ENCODE results near the gene RELB.

Gene RELB

DNA sequence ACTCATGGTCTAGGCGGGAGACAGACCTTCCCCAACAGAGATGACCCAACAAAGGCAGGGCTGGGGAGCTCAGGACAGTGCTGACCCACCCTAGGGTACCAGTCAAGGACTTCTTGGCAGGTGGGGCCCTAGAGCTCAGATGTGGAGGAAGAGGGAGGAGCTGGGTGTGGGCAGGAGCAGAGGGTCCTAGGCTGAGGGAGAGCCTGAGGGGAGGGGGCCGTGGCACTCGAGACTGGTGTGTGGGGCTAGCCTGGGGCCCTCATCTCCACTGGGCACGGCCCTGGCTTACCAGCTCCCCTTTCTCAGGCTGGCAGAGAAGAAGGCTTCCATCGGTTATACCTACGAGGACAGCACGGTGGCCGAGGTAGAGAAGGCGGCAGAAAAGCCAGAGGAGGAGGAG lies 56.2 kb downstream of the RELB start:
- DNase-seq (ENCODE audit: low read depth in 2 of 3, low spot score in 2 of 3) = no peak

DNA sequence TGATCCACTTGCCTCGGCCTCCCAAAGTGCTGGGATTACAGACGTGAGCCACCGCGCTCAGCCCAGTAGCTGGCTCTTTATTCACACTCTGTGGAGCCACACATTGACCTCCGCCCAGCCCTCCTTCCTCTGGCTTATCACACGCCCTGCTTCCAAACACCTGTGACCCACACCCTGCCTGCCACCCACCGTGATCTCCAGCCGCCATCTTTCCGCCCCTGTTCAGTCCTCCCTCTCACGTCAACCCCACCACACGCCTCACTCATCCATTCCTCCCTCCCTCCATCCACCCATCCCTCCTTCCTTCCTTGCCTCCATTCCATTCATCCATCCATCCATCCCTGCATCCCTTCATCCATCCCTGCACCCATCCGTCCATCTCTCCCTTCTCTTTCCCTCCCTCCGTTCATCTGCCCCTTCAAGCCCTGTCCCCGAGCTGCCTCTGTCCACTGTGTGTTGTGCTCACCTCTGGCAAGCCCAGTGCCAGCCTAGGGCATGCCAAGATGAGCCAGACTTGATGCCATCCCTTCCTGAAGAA lies 57.4 kb downstream of the RELB start:
- no peak for DNase-seq (ENCODE audit: low read depth in 2 of 3, low spot score in 2 of 3)

DNA sequence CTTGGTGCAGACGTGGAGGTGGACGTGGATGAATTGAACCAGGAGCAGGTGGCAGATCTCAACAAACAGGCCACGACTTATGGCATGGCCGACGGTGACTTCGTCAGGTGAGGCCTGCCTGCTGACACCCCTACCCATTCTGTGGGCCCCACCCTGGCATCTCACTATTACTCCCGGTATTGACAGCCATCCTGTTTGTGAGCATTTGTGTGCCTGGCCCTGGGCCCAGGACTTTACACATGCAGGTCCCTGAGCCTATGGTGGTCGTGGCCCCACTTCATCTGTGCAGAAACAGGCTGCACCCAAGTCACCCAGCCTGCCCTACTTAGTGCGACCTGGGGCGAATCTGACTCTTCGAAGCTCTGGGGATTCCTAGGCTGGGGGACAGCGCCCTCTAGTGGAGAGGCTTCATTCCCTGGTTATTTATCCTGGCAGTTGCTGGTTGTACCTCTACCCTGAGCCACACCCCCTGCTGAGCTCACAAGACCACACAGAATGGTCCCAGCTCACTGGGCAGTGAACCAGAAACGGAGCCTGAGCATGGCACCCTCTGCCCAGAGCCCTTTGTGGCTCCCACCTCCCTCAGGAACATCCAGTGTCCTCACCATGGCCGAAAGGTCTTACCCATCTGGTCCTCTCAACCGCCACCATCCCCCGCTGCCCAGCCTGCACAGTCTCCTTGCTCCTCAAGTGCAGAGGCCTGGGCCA lies 58.1 kb downstream of the RELB start:
- peak; percentile 37 to 85 (median 74) for DNase-seq (ENCODE audit: low read depth in 2 of 3, low spot score in 2 of 3)

DNA sequence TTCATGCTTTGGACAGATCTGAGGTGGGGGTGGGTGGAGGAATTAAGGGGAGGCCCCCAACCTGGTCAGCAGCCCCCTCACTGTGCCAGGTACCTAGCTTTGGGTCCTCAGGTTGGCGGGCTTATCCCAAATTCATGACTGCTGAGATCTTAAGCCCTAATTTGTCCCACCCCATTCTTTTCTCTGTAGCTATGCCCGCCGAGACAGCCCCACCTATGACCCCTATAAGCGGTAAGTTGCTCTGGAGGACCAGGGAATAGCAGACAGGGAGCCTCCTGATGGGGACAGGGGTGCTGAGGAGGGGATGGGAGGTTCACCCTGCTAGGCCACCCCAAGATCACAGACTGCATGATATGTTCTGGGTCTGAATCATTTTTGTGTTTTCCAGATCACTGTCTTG lies 60.7 kb downstream of the RELB start:
- DNase-seq (ENCODE audit: low read depth in 2 of 3, low spot score in 2 of 3) = no peak

DNA sequence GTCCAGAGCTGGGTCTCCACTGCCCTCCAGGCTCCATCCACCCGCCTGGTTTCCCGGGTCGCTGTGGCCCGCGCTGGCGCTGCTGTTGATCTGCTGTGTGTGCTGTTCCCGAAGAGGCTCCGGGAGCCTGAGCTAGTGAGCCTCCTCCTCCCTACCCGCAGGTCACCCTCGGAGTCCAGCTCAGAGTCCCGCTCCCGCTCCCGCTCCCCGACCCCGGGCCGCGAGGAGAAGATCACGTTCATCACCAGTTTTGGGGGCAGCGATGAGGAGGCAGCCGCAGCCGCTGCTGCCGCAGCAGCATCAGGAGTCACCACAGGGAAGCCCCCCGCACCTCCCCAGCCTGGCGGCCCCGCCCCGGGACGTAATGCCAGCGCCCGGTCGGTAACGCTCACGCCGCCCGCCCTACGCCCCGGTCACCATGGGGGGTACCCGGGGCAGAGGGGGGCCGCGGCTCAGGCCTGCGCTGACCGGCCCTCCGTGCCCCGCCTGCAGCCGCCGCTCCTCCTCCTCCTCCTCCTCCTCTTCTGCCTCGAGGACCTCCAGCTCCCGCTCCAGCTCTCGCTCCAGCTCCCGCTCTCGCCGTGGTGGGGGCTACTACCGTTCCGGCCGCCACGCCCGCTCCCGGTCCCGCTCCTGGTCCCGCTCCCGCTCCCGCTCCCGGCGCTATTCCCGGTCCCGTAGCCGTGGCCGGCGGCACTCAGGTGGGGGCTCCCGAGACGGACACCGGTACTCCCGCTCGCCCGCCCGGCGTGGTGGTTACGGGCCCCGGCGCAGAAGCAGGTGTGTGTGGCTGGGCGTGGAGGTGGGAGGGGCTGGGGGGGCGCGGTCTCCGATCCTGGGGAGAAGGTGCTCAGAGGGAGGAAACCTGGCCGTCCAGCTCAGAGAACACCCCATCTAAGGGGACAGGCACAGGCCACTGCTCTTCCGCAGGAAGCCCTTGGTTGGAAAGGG lies 62.9 kb downstream of the RELB start:
- no peak for DNase-seq (ENCODE audit: low read depth in 2 of 3, low spot score in 2 of 3)

DNA sequence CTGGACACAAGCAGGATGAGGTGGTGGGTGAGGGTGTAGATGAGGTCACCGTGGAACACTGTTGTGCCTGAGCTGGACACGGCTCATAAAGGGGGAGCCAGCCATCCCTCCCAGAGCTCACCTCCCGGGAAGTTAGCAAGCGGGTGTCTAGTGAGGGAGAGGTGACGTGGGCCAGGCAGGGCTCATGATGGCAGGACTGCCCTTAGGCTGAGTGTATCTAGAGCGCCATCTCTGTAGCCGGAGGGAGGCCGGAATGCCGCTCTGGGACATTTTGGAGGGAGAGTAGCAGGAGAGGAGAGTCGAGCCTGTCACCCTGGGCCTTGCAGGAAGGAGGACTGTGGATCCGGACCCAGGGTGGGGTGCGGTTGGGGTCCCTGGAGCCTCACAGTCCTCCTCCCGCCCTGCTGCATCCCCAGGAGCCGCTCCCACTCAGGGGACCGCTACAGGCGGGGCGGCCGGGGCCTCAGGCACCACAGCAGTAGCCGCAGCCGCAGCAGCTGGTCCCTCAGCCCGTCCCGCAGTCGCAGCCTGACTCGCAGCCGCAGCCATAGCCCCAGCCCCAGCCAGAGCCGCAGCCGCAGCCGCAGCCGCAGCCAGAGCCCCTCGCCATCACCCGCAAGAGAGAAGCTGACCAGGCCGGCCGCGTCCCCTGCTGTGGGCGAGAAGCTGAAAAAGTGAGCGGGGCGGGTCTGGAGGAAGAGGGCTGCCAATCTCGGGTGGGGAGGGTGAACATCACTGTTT lies 65.8 kb downstream of the RELB start:
- no peak for DNase-seq (ENCODE audit: low read depth in 2 of 3, low spot score in 2 of 3)

DNA sequence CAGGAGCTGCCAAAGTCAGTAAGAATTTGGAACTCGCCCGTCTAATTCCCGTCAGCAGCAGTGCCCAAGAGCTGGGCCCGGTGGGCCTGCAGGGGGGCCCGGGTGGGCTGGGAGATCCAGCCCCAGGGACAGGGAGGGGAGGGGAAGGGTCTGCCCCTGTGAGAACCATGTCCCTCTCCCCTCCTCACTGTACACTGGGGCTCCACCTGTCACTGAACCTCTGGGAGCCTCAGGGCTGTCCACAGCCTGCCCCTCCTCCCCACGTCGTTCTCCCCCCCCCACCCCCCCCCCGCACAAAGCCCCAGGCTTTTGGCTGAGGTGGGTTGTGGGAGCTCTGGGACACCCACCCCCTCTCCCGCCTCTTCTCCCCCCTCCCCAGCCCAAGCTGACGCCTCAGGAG lies 66.8 kb downstream of the RELB start:
- no peak for DNase-seq (ENCODE audit: low read depth in 2 of 3, low spot score in 2 of 3)

DNA sequence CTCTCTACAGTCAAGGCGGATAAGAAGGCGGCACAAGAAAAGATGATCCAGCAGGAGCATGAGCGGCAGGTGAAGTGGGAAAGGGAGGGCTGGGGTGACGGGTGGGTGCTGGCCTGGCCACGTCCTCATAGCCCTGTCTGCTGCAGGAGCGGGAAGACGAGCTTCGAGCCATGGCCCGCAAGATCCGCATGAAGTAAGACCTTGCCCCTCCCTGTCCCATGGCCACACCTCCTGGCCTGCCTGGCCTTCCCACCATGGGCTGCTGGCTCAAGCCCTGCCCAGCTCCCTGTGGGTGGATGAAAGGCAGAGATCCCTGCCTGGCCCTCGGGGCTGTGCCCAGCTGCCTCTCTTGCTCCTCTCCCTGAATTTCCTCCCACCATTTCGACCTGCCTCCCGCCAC lies 67.8 kb downstream of the RELB start:
- no peak for DNase-seq (ENCODE audit: low read depth in 2 of 3, low spot score in 2 of 3)

DNA sequence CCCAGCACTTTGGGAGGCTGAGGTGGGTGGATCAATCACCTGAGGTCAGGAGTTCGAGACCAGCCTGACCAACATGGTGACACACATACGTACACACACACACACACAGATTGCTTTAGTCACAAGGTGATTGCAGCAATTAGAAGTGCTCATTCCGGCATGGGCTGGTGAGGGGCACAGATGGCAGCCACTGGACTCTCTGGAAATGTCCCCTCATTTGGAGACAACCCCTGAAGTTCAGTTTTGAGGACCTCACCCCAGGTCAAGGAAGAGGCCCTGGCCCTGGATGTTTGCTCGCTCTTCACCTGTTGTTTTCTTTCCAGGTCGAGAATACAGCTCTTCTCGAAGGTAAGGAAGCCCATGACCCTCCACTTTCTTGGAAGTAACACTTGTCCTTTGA lies 69.0 kb downstream of the RELB start:
- no peak for DNase-seq (ENCODE audit: low read depth in 2 of 3, low spot score in 2 of 3)

DNA sequence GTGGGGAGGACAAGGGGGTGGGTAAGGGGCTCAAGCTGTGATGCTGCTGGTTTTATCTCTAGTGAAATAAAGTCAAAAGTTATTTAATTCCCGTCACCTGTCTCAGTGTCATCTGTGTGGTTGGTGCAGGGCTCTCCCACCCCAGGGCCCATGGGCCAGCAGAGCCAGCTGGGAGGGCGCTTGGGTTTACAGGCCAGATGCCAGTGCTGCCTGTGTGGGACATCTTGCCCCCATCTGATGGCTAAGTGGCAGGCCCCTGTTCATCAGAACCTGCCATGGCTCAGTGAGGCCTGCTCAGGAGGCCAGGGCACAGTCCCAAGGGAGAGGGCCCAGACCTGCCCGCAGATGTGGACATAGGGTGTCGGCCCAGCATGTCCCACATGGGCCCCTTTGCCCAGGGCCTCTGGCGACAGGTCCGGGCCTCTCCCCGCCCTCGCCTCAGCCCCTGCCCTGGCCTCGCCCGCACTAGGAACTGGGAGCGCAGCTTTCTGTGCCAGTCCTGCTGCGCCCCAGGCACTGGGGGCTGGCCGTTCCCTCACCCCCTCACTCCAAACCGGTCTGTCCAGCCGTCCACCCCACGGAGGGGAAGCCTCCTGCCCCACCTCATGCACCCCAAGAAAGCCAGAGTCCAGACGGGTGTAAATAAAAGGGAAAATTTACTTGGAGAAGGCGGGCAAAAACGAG lies 69.7 kb downstream of the RELB start:
- no peak for DNase-seq (ENCODE audit: low read depth in 2 of 3, low spot score in 2 of 3)

DNA sequence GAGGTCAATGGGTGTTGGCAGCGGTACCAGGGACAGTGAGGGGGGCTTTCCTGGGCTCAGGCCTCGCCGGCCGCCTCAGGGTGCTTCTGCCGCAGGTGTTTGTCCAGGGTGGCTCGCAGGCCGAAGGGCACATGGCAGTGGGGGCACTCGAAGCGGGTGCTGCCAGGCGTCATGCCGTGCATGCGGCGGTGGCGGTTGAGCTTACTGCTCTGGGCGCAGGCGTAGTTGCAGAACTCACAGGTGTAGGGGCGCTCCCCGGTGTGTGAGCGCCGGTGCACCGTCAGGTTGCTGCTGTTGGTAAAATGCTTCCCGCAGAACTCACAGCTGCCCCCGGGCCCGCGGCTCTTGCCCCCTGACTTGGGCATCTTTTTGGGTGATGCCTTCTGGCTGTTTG lies 70.3 kb downstream of the RELB start:
- no peak for DNase-seq (ENCODE audit: low read depth in 2 of 3, low spot score in 2 of 3)

DNA sequence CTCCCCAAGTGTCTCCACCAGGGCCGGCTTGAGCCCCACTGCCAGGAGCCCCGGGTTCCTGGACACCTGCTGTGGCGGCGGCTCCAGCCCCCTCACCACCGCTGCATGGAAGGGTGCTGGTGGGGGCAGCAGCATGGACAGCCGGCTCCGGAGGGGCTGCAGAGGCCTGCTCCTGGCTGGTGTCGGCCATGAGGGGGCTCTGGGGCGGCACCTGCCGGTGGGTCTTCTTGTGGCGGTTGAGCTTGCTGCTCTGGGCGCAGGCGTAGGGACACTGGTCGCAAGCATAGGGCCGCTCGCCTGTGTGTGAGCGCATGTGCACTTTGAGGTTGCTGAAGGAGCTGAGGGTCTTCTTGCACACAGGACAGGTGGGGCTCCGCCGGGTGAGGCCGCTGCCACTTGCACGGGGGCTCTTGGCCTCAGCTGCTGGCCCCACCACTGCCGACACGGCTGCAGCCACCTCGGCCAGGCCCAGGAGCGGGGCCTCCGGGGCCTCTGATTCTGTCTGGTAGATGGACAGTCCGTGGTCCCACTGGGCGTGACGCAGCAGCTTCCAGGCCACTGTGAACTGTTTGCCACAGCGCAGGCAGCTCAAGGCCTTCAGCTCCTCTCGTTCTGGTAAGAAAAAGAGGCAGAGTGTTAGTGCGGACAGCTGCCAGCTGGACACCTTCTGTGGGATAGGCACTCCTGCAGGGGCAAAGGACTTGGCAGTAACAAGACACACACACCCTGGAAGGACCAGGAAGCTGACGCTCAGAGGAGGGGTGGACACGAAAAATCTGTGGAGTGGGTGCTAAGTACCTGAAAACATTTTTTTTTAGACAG lies 70.9 kb downstream of the RELB start:
- no peak for DNase-seq (ENCODE audit: low read depth in 2 of 3, low spot score in 2 of 3)

DNA sequence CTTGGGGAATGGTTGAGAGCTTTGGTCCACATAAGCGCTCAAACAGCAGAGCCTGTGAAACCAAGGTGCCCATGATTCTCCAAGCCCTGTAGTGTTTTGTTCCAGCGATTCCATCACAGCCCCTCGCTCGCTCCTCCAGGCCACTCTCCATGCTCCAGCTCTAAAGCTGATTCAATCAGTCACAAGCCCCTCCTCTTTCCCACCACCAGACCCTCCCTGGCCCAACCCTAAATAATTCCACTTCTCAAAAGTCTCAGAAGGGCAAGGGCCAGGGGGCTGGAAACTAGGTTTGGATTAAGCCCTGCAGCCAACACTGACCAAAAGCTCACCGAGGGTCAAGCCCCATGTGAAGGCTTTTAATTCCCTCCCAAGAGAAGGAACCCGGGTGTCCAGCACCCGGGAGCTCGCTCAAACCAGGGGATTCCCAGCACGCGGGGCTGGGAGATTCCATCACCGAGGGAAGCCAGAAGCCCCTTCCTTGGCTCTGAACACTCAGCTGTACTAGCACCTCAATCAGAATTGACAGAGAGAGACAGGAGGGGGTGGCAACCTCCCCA lies 73.6 kb downstream of the RELB start:
- DNase-seq (ENCODE audit: low read depth in 2 of 3, low spot score in 2 of 3) = no peak

DNA sequence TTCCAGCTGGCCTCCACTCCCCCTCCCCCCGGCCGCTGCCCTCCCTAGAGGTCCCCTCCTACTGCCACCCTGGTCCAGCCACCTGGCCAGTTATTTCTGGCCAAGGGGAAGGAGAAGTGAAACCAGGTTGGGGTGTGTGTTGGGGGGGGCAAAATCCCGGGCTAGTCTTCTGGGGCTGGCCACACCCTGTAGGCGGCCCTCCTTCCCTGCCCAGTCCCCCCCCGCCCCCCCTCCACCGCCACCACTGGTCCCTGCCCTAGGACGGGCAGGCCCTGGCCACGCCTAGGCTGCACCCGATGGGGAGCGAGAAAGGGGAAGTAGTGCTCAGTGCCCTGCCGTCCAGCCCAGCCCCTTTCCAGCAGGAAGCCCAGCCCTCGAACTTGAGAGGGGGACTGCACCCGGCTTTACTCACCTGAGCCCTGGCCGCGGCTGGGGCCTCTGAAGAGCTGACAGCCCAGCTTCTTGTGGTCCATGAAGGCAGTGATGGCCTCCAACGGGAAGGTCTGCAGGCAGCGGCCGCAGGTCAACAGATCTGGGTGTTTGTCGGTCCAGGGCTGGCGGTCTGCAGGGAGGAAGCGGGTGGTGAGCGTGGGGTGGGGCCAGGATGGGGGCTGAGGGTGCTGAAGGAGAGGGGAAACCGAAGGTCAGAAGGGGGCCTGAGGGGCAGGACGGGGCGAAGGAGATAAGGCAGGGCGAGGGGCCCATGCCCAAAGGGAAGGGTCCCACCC lies 74.2 kb downstream of the RELB start:
- no peak for DNase-seq (ENCODE audit: low read depth in 2 of 3, low spot score in 2 of 3)

DNA sequence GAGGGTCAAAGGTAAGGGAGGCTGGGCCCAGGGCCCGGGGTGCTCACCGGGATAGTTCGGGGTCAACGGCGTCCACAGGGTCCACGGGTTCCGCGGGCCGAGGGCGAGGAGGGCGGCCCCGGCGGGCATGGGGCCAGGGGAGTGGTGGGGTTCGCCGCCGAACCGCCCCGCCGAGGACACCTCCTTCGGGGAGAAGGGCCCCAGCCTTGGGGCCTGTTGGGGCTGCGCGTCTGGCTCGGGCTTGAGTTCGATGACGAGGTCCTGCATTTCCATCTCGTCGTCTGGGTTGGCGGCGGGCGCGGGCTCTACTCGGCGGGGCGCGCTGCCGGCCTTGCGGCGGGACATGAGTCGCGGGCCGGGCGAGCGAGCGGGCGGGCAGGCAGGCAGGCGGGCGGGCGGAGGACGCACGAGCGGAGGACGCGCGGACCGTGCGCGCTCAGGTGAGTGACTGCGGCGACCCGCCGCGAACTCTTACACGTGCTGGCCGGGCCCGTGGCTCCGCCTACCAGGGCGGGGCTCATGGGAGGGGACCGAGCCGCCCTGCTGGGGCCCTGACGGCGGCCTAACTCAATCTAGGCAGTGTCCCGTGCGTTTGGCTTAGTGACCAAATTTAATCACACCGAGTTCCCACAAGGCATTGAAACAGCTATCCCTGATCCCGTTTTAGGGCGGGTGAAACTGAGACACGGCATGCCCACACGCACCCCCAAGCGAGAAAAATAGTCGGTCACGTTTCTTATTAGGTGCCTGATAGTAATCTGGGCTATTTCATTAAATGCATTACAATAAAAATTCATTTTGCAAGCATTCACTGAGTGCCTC lies 75.0 kb downstream of the RELB start, which contains the start of gene ZNF296:
ZNF296 (minus strand) TSS at position 450 of the 822 bp plus-strand sequence; CDS start at position 345, 105 bp downstream.
- DNase-seq (ENCODE audit: low read depth in 2 of 3, low spot score in 2 of 3) = peak; percentile 51 to 65 (median 62)

DNA sequence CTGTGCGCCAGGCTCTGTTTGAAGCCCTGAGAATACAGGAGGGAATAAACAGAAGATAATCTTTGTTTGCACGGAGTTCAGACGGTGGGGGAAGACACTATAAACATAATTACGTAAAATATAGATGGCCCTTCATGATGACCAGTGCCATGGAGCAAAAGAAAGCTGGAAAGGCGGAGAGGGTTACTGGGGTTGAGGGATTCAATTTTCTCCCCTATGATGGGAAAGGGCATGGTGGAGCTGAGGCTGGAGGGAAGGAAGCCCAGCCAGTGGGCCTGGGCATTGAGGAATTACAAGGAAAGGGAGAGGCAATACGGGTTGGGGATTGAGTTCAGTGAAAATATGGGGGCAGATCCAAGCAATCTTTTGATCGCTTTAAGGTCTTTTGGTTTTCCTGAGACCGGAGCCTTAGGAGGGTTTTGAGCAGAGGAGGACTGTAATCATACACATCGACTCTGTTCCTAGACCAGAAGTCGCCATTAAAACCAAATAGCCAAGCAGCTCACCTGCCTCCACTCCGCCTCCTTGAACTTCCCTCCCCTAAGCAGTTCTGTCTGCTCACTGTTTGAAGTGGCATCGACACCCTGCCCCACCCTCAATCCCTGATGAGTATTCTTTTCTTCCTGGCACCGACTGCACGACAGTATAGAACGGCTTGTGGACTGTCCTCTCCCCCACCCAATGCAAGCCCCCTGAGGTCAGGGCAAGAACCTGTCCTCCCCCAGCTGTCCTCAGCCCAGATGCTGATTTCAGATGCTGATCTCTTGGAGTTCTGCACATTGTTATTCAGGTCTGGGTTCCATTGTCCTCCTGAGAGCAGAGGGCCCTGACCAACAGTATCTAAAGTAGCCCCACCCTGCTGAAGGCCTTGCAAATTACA lies 75.8 kb downstream of the RELB start:
- no peak for DNase-seq (ENCODE audit: low read depth in 2 of 3, low spot score in 2 of 3)

All from activated CD8-positive, alpha-beta memory T cell treated with anti-CD3 and anti-CD28 coated beads for 48 hours (primary cell).